B cell (primary cell): ENCODE data around the gene ZNF138. TPM values are rescaled to one million over a fixed set of nuclear protein-coding genes. Genes with fewer than 3 reads are reported as not detected.

Source experiments
- ATAC-seq: fragments of 200-7000 bp; cut with Tn5 transposase; one replicate; pipeline ENCODE4 v1.10.0; 2021; ENCODE audit warnings: low read depth, mild to moderate bottlenecking, moderate number of reproducible peaks, moderate library complexity
- CTCF ChIA-PET: fragments of 350-600 bp; sonication (Branson Sonifier 250); formaldehyde crosslinking; loops from one replicate; lab custom pipeline; 2021; ENCODE audit warnings: antibody characterized with exemption, inconsistent platforms; lab: Charles Lee
- POLR2A ChIA-PET: fragments of 350-600 bp; sonication (Branson Sonifier 250); formaldehyde crosslinking; loops from one replicate; lab custom pipeline; 2021; ENCODE audit warnings: antibody characterized with exemption; lab: Charles Lee
- DNase-seq: peaks from one replicate; pipeline ENCODE4 v3.0.0; 2013
- H2AFZ ChIP-seq: 2 replicates; pipeline ENCODE4 v1.6.1; 2012; ENCODE audit warnings: mild to moderate bottlenecking, low read depth, low read length; ENCODE audit not compliant: insufficient read depth, poor library complexity, severe bottlenecking
- H3K27ac ChIP-seq, 2 donors: 1 replicate in 1 of 2; 2 replicates in 1 of 2; pipeline ENCODE4 v1.5.1; 2012 to 2013; ENCODE audit warnings: low read length in 2 of 2, mild to moderate bottlenecking in 2 of 2, moderate library complexity in 1 of 2
- H3K27me3 ChIP-seq, 4 experiments: fragments of 200-600 bp in 1 of 4; sonication (generic) in 1 of 4; replicated peaks in 1 of 4; 1 replicate in 2 of 4; 2 replicates in 2 of 4; pipeline versions ENCODE4 v1.6.1 to v1.7.0; 2013 to 2016; ENCODE audit warnings: low read length in 3 of 4, mild to moderate bottlenecking in 2 of 4, mixed read lengths in 1 of 4, moderate library complexity in 1 of 4; ENCODE audit not compliant: insufficient read depth in 4 of 4, control insufficient read depth in 3 of 4; ENCODE audit errors: control extremely low read depth in 1 of 4
- H3K36me3 ChIP-seq, 2 experiments: replicated peaks in 1 of 2; 1 replicate in 1 of 2; 2 replicates in 1 of 2; pipeline versions ENCODE4 v1.6.1 to v1.7.1; 2013; ENCODE audit warnings: low read length in 1 of 2; ENCODE audit not compliant: insufficient read depth in 2 of 2, control insufficient read depth in 1 of 2; ENCODE audit errors: control extremely low read depth in 1 of 2, extremely low read depth in 1 of 2
- H3K4me1 ChIP-seq, 2 donors: fragments of 200-600 bp in 1 of 2; sonication (generic) in 1 of 2; 1 replicate in 1 of 2; 2 replicates in 1 of 2; pipeline versions ENCODE4 v1.5.1 to v1.6.1; 2013 to 2017; ENCODE audit warnings: low read length in 2 of 2; ENCODE audit not compliant: control insufficient read depth in 2 of 2, insufficient read depth in 2 of 2
- H3K4me2 ChIP-seq: replicated peaks from 2 replicates; pipeline ENCODE3; 2012; ENCODE audit warnings: mild to moderate bottlenecking, low read depth, low read length; ENCODE audit not compliant: poor library complexity, severe bottlenecking
- H3K4me3 ChIP-seq, 5 experiments: fragments of 200-600 bp in 1 of 5; sonication (generic) in 1 of 5; 1 replicate in 3 of 5; 2 replicates in 2 of 5; pipeline versions ENCODE4 v1.5.1 to v1.7.0; 2011 to 2016; ENCODE audit warnings: low read length in 4 of 5, mild to moderate bottlenecking in 4 of 5, low read depth in 2 of 5, control low read depth in 1 of 5, moderate library complexity in 1 of 5; ENCODE audit not compliant: insufficient read depth in 1 of 5; ENCODE audit errors: control extremely low read depth in 1 of 5, extremely low read depth in 1 of 5
- H3K79me2 ChIP-seq: fragments of 200-600 bp; sonication (generic); one replicate; pipeline ENCODE4 v1.6.0; 2016; ENCODE audit warnings: low read length; ENCODE audit not compliant: control insufficient read depth, insufficient read depth
- H3K9ac ChIP-seq: fragments of 200-600 bp; sonication (generic); 2 replicates; pipeline ENCODE4 v1.6.1; 2017; ENCODE audit warnings: mild to moderate bottlenecking, low read length, moderate library complexity
- H3K9me3 ChIP-seq, 3 donors: one replicate each; pipeline versions ENCODE4 v1.6.1 to v1.7.1; 2013; ENCODE audit warnings: low read length in 2 of 3; ENCODE audit not compliant: control insufficient read depth in 2 of 3, insufficient read depth in 1 of 3; ENCODE audit errors: control extremely low read depth in 1 of 3
- H4K20me1 ChIP-seq: 2 replicates; pipeline ENCODE4 v1.6.0; 2012; ENCODE audit warnings: mild to moderate bottlenecking, low read length; ENCODE audit not compliant: insufficient read depth, control insufficient read depth, poor library complexity, severe bottlenecking
- H3K27ac Mint-ChIP-seq: one replicate; pipeline ENCODE4 v1.8.0; 2021; ENCODE audit warnings: mixed read lengths
- H3K27me3 Mint-ChIP-seq: one replicate; pipeline ENCODE4 v1.8.0; 2021; ENCODE audit warnings: mixed read lengths
- H3K4me1 Mint-ChIP-seq: one replicate; pipeline ENCODE4 v1.8.0; 2021; ENCODE audit warnings: mixed read lengths
- H3K4me3 Mint-ChIP-seq: one replicate; pipeline ENCODE4 v1.8.0; 2021; ENCODE audit warnings: mixed read lengths
- H3K9me3 Mint-ChIP-seq: one replicate; pipeline ENCODE4 v1.8.0; 2022; ENCODE audit warnings: mixed read lengths; ENCODE audit not compliant: insufficient read depth
- EZH2 ChIP-seq: IDR thresholded peaks from 2 replicates; pipeline ENCODE4 v1.6.1; 2012; ENCODE audit warnings: borderline replicate concordance, low read depth, mild to moderate bottlenecking, moderate library complexity, low read length; ENCODE audit not compliant: insufficient read depth, poor library complexity, severe bottlenecking
- WGBS: methylation state at CpG from one replicate; pipeline ENCODE4 v1.1.5; 2013; ENCODE audit warnings: missing lambda C conversion rate; ENCODE audit not compliant: insufficient coverage; 5-methylcytosine and 5-hydroxymethylcytosine counted together
- intact Hi-C: fragments of 100-400 bp; cut with micrococcal nuclease; formaldehyde crosslinking; loops from one replicate; pipeline ENCODE4 v1.10.0; 2022
- polyA plus RNA-seq: library from polyadenylated mRNA; depleted of rRNA; stranded (reverse); fragments of >200 nt; gene quantifications from 2 replicates; pipeline ENCODE4 v1.2.3, GENCODE V29; 2012
- total RNA-seq, 2 donors: library from RNA; stranded (reverse); fragments of 120-200 nt in 1 of 2; gene quantifications; 1 replicate in 1 of 2; 2 replicates in 1 of 2; pipeline versions ENCODE4 v1.2.3 to v1.2.4, GENCODE V29; 2013 to 2022
- TF ChIP-seq, protein P1 (sequence below): fragments of 200-600 bp; IDR thresholded peaks from one replicate; pipeline ENCODE4 v1.8.0; 2022; ENCODE audit warnings: antibody characterized with exemption, mild to moderate bottlenecking

The ZNF138 gene
- total and polyA plus RNA-seq, 2 donors (not counting 1 experiment from before 2014, with no cell fraction given), result 10.1 to 26.6 TPM

DNA sequence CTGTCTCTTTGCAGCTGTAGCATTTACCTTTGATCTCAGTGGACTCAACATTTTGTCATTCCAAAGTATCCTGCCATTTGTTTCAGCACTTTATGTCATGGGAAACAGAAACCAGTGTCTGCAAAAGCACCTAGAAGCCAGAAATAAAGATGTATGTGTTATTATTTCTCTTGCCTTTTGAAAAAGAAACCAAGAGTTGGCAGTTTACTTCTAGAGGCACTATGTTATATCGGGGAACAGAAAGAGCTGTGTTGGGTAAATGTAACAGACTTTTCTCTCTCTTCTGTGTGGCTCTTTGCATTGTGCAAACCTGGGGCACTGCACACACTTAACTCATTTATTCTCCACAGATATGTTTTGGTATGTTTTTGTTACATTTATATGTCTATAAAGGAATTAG, 36.7 kb downstream of the ZNF138 start:
- Mint-ChIP-seq H3K27me3 (no peaks in the 10 kb centered on the region), H3K27ac (no peak overlapping the region), H3K4me3 (no peak overlapping the region), H3K9me3 (peaks cover 11% of the 10 kb centered on the region), H3K4me1 (no peaks in the 10 kb centered on the region)
- Histone ChIP-seq H3K27me3 (no peaks in the 10 kb centered on the region), H3K4me2 (no peak overlapping the region), H3K9me3 (peaks cover 3 to 15% (median 4%) of the 10 kb centered on the region in 3 donors), H3K27ac (no peak overlapping the region), H3K9ac (no peak overlapping the region), H2AFZ (no peak overlapping the region), H3K36me3 (peaks cover 3 to 5% of the 10 kb centered on the region in 2 experiments), H3K4me1 (no peaks in the 10 kb centered on the region), H3K79me2 (no peaks in the 10 kb centered on the region), H4K20me1 (no peaks in the 10 kb centered on the region), H3K4me3 (no peak overlapping the region)
- intact Hi-C loops, result no loop called here
- no peak for ATAC-seq
- POLR2A ChIA-PET, result no interaction called here
- CTCF ChIA-PET, result no interaction called here
- DNase-seq, result no peak
- TF ChIP-seq EZH2, result no peak
- TF ChIP-seq, protein P1, sequence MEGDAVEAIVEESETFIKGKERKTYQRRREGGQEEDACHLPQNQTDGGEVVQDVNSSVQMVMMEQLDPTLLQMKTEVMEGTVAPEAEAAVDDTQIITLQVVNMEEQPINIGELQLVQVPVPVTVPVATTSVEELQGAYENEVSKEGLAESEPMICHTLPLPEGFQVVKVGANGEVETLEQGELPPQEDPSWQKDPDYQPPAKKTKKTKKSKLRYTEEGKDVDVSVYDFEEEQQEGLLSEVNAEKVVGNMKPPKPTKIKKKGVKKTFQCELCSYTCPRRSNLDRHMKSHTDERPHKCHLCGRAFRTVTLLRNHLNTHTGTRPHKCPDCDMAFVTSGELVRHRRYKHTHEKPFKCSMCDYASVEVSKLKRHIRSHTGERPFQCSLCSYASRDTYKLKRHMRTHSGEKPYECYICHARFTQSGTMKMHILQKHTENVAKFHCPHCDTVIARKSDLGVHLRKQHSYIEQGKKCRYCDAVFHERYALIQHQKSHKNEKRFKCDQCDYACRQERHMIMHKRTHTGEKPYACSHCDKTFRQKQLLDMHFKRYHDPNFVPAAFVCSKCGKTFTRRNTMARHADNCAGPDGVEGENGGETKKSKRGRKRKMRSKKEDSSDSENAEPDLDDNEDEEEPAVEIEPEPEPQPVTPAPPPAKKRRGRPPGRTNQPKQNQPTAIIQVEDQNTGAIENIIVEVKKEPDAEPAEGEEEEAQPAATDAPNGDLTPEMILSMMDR, result no peak
- WGBS, result no CpG with 5 or more reads among the region's 1 CpG

DNA sequence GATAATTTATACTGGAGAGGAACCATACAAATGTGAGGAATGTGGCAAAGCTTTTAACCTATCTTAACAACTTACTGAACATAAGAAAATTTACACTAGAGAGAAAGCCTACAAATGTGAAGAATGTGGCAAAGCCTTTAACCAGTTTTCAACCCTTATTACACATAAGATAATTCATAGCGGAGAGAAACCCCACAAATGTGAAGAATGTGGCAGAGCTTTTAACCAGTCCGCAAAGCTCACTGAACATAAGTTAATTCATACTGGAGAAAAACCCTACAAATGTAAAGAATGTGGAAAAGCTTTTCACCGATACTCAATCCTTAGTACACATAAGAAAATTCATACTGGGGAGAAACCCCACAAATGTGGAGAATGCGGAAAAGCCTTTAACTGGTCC, 37.9 kb downstream of the ZNF138 start:
- H3K4me3 Mint-ChIP-seq, result no peak overlapping the region
- no CpG with 5 or more reads among the region's 4 CpGs for WGBS
- Histone ChIP-seq H3K79me2 (no peaks in the 10 kb centered on the region), H3K9me3 (peaks cover 3 to 14% (median 4%) of the 10 kb centered on the region in 3 donors), H2AFZ (no peak overlapping the region), H3K4me2 (no peak overlapping the region), H3K27ac (no peak overlapping the region), H3K4me1 (no peaks in the 10 kb centered on the region), H3K27me3 (no peaks in the 10 kb centered on the region), H3K4me3 (no peak overlapping the region), H3K9ac (no peak overlapping the region), H4K20me1 (no peaks in the 10 kb centered on the region), H3K36me3 (peaks cover 3 to 5% of the 10 kb centered on the region in 2 experiments)
- no peaks in the 10 kb centered on the region for H3K27me3 Mint-ChIP-seq
- CTCF ChIA-PET, result no interaction called here
- no peak overlapping the region for H3K27ac Mint-ChIP-seq
- TF ChIP-seq, protein P1, result no peak
- TF ChIP-seq EZH2, result no peak
- POLR2A ChIA-PET, result no interaction called here
- intact Hi-C loops, result no loop called here
- H3K9me3 Mint-ChIP-seq, result peaks cover 11% of the 10 kb centered on the region
- ATAC-seq (no peak), DNase-seq (no peak)
- no peaks in the 10 kb centered on the region for H3K4me1 Mint-ChIP-seq
